Measurements from ENCODE around the gene BMP8B. TPM values are rescaled to one million over a fixed set of nuclear protein-coding genes. Genes with fewer than 3 reads are reported as not detected.
"Not testable (repeated sequence)": the region's sequence is repeated elsewhere in the genome, so short reads cannot be mapped to it uniquely, and the experiment has no call there.

Gene BMP8B
- total and polyA plus RNA-seq, 2 donors, result 0.14 to 0.16 TPM

DNA sequence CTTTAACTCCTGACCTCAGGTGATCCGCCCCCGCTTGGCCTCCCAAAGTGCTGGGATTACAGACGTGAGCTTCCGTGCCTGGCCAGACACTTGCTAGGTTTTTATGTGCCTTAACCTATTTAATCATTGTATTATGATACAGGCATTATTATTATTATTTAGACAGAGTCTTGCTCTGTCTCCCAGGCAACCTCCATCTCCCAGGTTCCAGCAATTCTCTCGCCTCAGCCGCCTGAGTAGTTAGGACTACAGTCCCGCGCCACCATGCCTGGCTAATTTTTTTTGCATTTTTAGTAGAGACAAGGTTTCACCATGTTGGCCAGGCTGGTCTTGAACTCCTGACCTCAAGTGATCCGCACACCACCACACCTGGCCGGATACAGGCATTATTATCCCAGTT, 6.0 kb downstream of the BMP8B start:
- H3K9me3 ChIP-seq (ENCODE audit: control insufficient read depth in 2 of 2, insufficient read depth in 1 of 2, low read length in 1 of 2); DNase-seq (ENCODE audit: low read depth in 6 of 9, low spot score in 9 of 9); H3K36me3 ChIP-seq (ENCODE audit: control insufficient read depth in 2 of 2, insufficient read depth in 2 of 2, low read length in 1 of 2); H3K4me1 ChIP-seq (ENCODE audit: control insufficient read depth in 2 of 2, insufficient read depth in 2 of 2, low read length in 2 of 2); H3K4me3 ChIP-seq (ENCODE audit: low read length in 2 of 2); H3K27ac ChIP-seq (ENCODE audit: low read depth in 1 of 2, low read length in 1 of 2): not testable (repeated sequence)
- 95% methylated on average over 10 of the region's 10 CpGs for WGBS
- H3K27me3 ChIP-seq (ENCODE audit: control insufficient read depth in 2 of 2, insufficient read depth in 1 of 2, low read length in 1 of 2), result peaks cover 10 to 36% of the 10 kb centered on the region in 2 donors

DNA sequence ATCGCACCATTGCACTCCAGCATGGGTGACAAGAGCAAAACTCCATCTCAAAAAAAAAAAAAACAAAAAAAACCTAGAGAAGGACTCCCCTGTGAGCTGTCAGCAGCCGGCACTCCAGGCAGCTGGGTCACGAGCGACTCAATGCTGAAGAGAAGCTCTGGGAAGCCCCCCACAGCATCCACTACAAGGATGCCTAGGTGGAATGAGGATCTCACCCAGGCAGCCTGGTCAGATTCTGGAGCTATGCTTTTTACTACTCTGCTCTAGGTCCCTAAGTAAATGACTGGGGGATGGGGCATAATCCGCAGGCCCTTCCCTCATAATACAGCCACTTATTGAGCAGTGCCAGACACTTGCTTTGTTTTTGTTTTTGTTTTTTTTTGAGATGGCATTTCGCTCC, 6.6 kb downstream of the BMP8B start:
- Histone ChIP-seq H3K27ac (ENCODE audit: low read depth in 1 of 2, low read length in 1 of 2) (no peak overlapping the region), H3K36me3 (ENCODE audit: control insufficient read depth in 2 of 2, insufficient read depth in 2 of 2, low read length in 1 of 2) (no peaks in the 10 kb centered on the region), H3K27me3 (ENCODE audit: control insufficient read depth in 2 of 2, insufficient read depth in 1 of 2, low read length in 1 of 2) (peaks cover 5 to 32% of the 10 kb centered on the region in 2 donors), H3K4me3 (ENCODE audit: low read length in 2 of 2) (no peak overlapping the region), H3K4me1 (ENCODE audit: control insufficient read depth in 2 of 2, insufficient read depth in 2 of 2, low read length in 2 of 2) (no peaks in the 10 kb centered on the region), H3K9me3 (ENCODE audit: control insufficient read depth in 2 of 2, insufficient read depth in 1 of 2, low read length in 1 of 2) (no peaks in the 10 kb centered on the region)
- DNase-seq (ENCODE audit: low read depth in 6 of 9, low spot score in 9 of 9), result no peak
- 97% methylated on average over 6 of the region's 6 CpGs for WGBS

DNA sequence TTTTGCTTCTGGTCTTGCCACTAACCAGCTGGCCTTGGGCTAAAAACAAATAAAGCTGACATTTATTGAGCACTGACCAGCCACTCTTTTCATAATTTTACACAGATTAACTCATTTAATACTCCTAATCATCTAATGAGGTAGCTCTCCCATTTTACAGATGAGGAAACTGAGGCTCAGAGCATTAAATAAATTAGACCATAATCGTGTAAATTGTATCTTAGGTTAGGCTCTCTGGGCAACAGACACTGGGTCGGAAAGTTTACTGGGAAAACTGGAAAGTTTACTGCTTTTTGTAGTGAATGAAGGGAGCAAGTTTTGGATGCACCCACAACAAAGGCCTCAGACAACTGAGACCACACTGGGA, 7.3 kb downstream of the BMP8B start:
- Histone ChIP-seq H3K9me3 (ENCODE audit: control insufficient read depth in 2 of 2, insufficient read depth in 1 of 2, low read length in 1 of 2) (no peaks in the 10 kb centered on the region), H3K27me3 (ENCODE audit: control insufficient read depth in 2 of 2, insufficient read depth in 1 of 2, low read length in 1 of 2) (peaks cover 3 to 28% of the 10 kb centered on the region in 2 donors), H3K27ac (ENCODE audit: low read depth in 1 of 2, low read length in 1 of 2) (no peak overlapping the region), H3K4me1 (ENCODE audit: control insufficient read depth in 2 of 2, insufficient read depth in 2 of 2, low read length in 2 of 2) (no peaks in the 10 kb centered on the region), H3K36me3 (ENCODE audit: control insufficient read depth in 2 of 2, insufficient read depth in 2 of 2, low read length in 1 of 2) (no peaks in the 10 kb centered on the region), H3K4me3 (ENCODE audit: low read length in 2 of 2) (no peak overlapping the region)
- WGBS, result 96% methylated on average over 2 of the region's 2 CpGs
- no peak for DNase-seq (ENCODE audit: low read depth in 6 of 9, low spot score in 9 of 9)

DNA sequence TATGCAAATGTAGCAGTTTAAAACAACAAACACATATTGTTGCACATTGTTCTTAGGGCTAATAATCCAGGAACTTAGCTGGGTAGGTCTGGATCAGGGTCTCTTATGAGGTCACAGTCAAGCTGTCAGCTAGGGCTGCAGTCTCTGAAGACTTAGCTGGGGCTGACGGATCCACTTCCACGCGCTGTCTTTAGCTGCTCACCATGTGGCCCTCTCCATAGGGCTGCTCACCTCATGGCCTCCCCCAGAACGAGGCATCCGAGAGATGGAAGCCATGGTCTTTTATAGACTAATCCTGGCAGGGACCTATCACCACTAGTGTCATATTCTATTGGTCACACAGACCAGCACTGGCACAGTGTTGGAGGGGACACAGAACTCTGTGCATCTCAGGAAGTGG, 8.8 kb downstream of the BMP8B start:
- Histone ChIP-seq H3K9me3 (ENCODE audit: control insufficient read depth in 2 of 2, insufficient read depth in 1 of 2, low read length in 1 of 2) (no peaks in the 10 kb centered on the region), H3K4me3 (ENCODE audit: low read length in 2 of 2) (no peak overlapping the region), H3K27ac (ENCODE audit: low read depth in 1 of 2, low read length in 1 of 2) (no peak overlapping the region), H3K36me3 (ENCODE audit: control insufficient read depth in 2 of 2, insufficient read depth in 2 of 2, low read length in 1 of 2) (no peaks in the 10 kb centered on the region), H3K4me1 (ENCODE audit: control insufficient read depth in 2 of 2, insufficient read depth in 2 of 2, low read length in 2 of 2) (no peaks in the 10 kb centered on the region), H3K27me3 (ENCODE audit: control insufficient read depth in 2 of 2, insufficient read depth in 1 of 2, low read length in 1 of 2) (peaks cover 0 to 22% of the 10 kb centered on the region in 2 donors)
- DNase-seq (ENCODE audit: low read depth in 6 of 9, low spot score in 9 of 9), result no peak
- WGBS, result 96% methylated on average over 5 of the region's 5 CpGs

DNA sequence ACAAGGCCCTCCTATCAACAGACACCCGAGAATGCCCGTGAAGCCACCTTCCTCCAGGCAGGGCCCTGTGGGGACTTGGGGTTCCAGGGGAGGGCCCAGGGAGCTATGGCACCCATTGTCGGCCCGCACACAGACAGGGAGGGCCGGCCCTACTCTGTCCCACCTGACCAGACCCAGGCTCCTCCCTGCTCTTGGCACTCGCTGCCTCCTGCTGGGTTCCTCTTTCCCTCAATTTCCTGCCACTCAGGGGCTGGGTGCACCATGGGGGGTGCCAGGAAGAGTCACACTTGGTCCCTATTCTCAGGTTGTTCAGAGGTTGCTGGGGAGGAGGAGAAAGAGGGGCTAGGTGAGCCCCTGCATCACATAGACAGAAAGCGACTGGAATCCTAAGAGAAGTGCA, 9.5 kb downstream of the BMP8B start:
- no peaks in the 10 kb centered on the region for H3K9me3 ChIP-seq (ENCODE audit: control insufficient read depth in 2 of 2, insufficient read depth in 1 of 2, low read length in 1 of 2)
- no peak overlapping the region for H3K4me3 ChIP-seq (ENCODE audit: low read length in 2 of 2)
- no peak overlapping the region for H3K27ac ChIP-seq (ENCODE audit: low read depth in 1 of 2, low read length in 1 of 2)
- no peaks in the 10 kb centered on the region for H3K36me3 ChIP-seq (ENCODE audit: control insufficient read depth in 2 of 2, insufficient read depth in 2 of 2, low read length in 1 of 2)
- no peak for DNase-seq (ENCODE audit: low read depth in 6 of 9, low spot score in 9 of 9)
- H3K4me1 ChIP-seq (ENCODE audit: control insufficient read depth in 2 of 2, insufficient read depth in 2 of 2, low read length in 2 of 2), result no peaks in the 10 kb centered on the region
- WGBS, result 57% methylated on average over 7 of the region's 7 CpGs
- H3K27me3 ChIP-seq (ENCODE audit: control insufficient read depth in 2 of 2, insufficient read depth in 1 of 2, low read length in 1 of 2), result peaks cover 0 to 22% of the 10 kb centered on the region in 2 donors

DNA sequence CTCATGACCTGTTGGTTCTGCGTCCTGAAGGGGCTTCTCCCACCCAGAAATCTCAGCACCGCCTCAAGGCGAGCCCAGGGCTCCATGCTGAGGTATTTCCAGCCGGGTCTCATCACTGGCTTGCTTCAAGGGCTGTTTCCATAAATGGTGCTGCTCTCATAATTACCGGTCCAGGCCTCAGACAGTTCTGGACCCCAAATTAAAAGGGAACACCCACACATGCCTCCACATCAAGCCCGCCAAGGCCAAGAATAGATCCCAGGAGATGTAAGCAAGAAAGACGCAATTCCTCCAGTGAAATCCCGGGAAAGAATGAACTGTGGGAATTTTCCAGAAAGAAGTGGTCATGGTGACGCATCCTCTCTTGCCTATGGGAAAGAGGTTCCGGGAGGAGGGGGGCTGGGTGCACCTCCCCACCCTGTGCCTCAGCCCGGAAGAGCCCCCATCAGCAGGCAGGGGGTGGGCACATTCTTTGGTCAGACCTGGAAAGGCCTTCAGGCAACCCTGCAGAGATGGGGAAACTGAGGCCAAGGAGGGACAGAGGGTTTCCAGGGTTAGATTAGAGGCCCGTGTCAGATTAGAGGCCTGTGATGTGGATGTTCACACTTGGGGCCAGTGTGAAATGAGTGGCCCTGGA, 10.1 kb downstream of the BMP8B start:
- H3K27me3 ChIP-seq (ENCODE audit: control insufficient read depth in 2 of 2, insufficient read depth in 1 of 2, low read length in 1 of 2), result peaks cover 0 to 20% of the 10 kb centered on the region in 2 donors
- H3K9me3 ChIP-seq (ENCODE audit: control insufficient read depth in 2 of 2, insufficient read depth in 1 of 2, low read length in 1 of 2); H3K36me3 ChIP-seq (ENCODE audit: control insufficient read depth in 2 of 2, insufficient read depth in 2 of 2, low read length in 1 of 2); H3K4me3 ChIP-seq (ENCODE audit: low read length in 2 of 2); H3K27ac ChIP-seq (ENCODE audit: low read depth in 1 of 2, low read length in 1 of 2); H3K4me1 ChIP-seq (ENCODE audit: control insufficient read depth in 2 of 2, insufficient read depth in 2 of 2, low read length in 2 of 2); DNase-seq (ENCODE audit: low read depth in 6 of 9, low spot score in 9 of 9): not testable (repeated sequence)
- WGBS, result 86% methylated on average over 11 of the region's 12 CpGs

DNA sequence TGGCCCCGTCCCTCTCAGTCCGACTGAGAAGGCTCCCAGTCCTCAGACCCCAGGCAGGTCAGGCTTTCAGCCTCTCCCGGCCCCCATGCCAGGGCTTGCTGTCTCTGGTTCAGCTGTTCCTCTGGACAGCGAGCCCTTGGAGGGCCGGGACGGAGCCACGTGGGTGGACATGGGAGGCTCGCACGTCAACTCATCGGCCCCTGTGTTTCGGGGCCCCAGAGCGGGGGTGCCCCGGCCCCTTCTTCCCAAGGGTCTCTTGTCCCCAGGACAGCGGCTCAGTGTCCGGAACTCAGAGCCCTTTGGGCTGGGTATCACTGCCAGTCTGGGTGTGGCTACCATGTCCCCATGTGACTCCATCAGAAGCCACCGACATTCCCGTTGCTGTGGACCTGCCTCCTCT, 10.8 kb downstream of the BMP8B start:
- not testable (repeated sequence) for H3K36me3 ChIP-seq (ENCODE audit: control insufficient read depth in 2 of 2, insufficient read depth in 2 of 2, low read length in 1 of 2); H3K9me3 ChIP-seq (ENCODE audit: control insufficient read depth in 2 of 2, insufficient read depth in 1 of 2, low read length in 1 of 2); H3K4me1 ChIP-seq (ENCODE audit: control insufficient read depth in 2 of 2, insufficient read depth in 2 of 2, low read length in 2 of 2); H3K4me3 ChIP-seq (ENCODE audit: low read length in 2 of 2); H3K27ac ChIP-seq (ENCODE audit: low read depth in 1 of 2, low read length in 1 of 2); DNase-seq (ENCODE audit: low read depth in 6 of 9, low spot score in 9 of 9)
- peaks cover 0 to 18% of the 10 kb centered on the region in 2 donors for H3K27me3 ChIP-seq (ENCODE audit: control insufficient read depth in 2 of 2, insufficient read depth in 1 of 2, low read length in 1 of 2)
- WGBS, result 95% methylated on average over 15 of the region's 17 CpGs

DNA sequence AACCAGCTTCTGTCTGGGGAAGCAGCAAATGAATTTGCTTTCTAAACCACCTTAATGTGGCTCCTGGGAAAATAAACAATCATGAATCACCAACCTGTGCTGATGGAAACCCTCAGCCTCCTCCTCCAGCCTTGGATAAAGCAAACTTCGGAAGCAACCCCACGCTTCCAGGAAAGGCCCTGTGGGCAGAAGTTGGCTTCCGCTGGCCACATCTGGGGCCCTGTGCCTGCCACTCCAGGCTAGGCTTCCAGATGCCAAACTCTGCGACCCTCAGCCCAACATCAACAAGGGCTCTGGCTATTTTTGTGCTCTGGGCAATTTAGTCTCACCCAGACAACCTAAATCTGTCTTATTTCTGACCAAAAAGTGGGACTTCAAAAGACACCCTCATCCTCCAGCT, 11.4 kb downstream of the BMP8B start:
- peaks cover 0 to 16% of the 10 kb centered on the region in 2 donors for H3K27me3 ChIP-seq (ENCODE audit: control insufficient read depth in 2 of 2, insufficient read depth in 1 of 2, low read length in 1 of 2)
- no peaks in the 10 kb centered on the region for H3K4me1 ChIP-seq (ENCODE audit: control insufficient read depth in 2 of 2, insufficient read depth in 2 of 2, low read length in 2 of 2)
- no peak overlapping the region for H3K27ac ChIP-seq (ENCODE audit: low read depth in 1 of 2, low read length in 1 of 2)
- WGBS, result 95% methylated on average over 4 of the region's 4 CpGs
- no peak for DNase-seq (ENCODE audit: low read depth in 6 of 9, low spot score in 9 of 9)
- no peak overlapping the region for H3K4me3 ChIP-seq (ENCODE audit: low read length in 2 of 2)
- H3K36me3 ChIP-seq (ENCODE audit: control insufficient read depth in 2 of 2, insufficient read depth in 2 of 2, low read length in 1 of 2), result no peaks in the 10 kb centered on the region
- no peaks in the 10 kb centered on the region for H3K9me3 ChIP-seq (ENCODE audit: control insufficient read depth in 2 of 2, insufficient read depth in 1 of 2, low read length in 1 of 2)

DNA sequence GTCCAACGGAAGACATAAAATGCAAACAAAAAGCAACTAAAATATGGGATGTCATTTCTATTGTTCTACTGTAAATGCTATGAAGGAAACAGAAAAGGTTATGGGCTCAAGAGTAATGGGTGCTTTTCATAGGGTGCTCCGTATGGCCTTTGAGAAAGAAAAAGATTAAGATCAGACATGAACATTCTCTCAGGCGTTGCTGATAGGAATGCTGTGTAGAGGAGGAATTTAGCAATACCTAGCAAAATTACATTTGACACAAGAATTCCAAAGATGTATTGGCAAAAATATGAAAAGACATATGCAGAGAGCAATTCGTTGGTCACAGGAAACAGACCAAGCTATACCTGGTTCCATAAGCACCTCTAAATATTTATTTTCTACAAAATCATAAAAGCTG, 11.8 kb downstream of the BMP8B start:
- Histone ChIP-seq H3K4me1 (ENCODE audit: control insufficient read depth in 2 of 2, insufficient read depth in 2 of 2, low read length in 2 of 2) (no peaks in the 10 kb centered on the region), H3K27me3 (ENCODE audit: control insufficient read depth in 2 of 2, insufficient read depth in 1 of 2, low read length in 1 of 2) (peaks cover 0 to 16% of the 10 kb centered on the region in 2 donors), H3K27ac (ENCODE audit: low read depth in 1 of 2, low read length in 1 of 2) (no peak overlapping the region), H3K4me3 (ENCODE audit: low read length in 2 of 2) (no peak overlapping the region), H3K9me3 (ENCODE audit: control insufficient read depth in 2 of 2, insufficient read depth in 1 of 2, low read length in 1 of 2) (no peaks in the 10 kb centered on the region), H3K36me3 (ENCODE audit: control insufficient read depth in 2 of 2, insufficient read depth in 2 of 2, low read length in 1 of 2) (no peaks in the 10 kb centered on the region)
- 86% methylated on average over 4 of the region's 4 CpGs for WGBS
- no peak for DNase-seq (ENCODE audit: low read depth in 6 of 9, low spot score in 9 of 9)

DNA sequence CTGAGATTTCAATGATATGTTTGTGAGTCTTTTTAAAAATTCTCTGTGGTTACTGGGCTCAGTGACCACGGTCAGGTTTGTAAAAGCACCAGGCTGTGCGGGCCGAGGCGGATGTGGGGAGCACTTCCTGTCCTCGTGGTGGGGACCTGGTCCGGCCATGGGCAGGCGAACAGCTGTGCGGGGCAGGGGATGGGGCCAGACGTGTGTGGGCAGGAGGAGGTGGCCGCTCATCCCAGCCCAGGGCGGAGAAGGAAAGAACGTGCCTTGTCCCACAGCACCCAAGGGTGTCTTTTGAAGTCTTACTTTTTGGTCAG, 12.3 kb downstream of the BMP8B start:
- 49% methylated on average over 12 of the region's 12 CpGs for WGBS
- Histone ChIP-seq H3K27ac (ENCODE audit: low read depth in 1 of 2, low read length in 1 of 2) (no peak overlapping the region), H3K4me1 (ENCODE audit: control insufficient read depth in 2 of 2, insufficient read depth in 2 of 2, low read length in 2 of 2) (no peaks in the 10 kb centered on the region), H3K9me3 (ENCODE audit: control insufficient read depth in 2 of 2, insufficient read depth in 1 of 2, low read length in 1 of 2) (no peaks in the 10 kb centered on the region), H3K36me3 (ENCODE audit: control insufficient read depth in 2 of 2, insufficient read depth in 2 of 2, low read length in 1 of 2) (no peaks in the 10 kb centered on the region), H3K4me3 (ENCODE audit: low read length in 2 of 2) (no peak overlapping the region), H3K27me3 (ENCODE audit: control insufficient read depth in 2 of 2, insufficient read depth in 1 of 2, low read length in 1 of 2) (peaks cover 0 to 17% of the 10 kb centered on the region in 2 donors)
- no peak for DNase-seq (ENCODE audit: low read depth in 6 of 9, low spot score in 9 of 9)
